ENCODE measurements around the gene SNTG2. TPM values are rescaled to one million over a fixed set of nuclear protein-coding genes. Genes with fewer than 3 reads are reported as not detected.

The SNTG2 gene
- total and polyA plus RNA-seq, 10 of the 15 experiments (the other 5 are each of a cell fraction or from before 2014, with no cell fraction given) = not detected

GRCh38 chr2:916935-917334 is 33.7 kb upstream of the SNTG2 start:
- 62% methylated on average over 7 of the region's 7 CpGs for WGBS (ENCODE audit: insufficient coverage, insufficient replicate concordance, low lambda C conversion rate, missing lambda C conversion rate)
- Histone ChIP-seq H3K4me3 (no peak overlapping the region), H3K4me2 (ENCODE audit: control insufficient read depth, insufficient read depth) (no peak overlapping the region), H4K20me1 (ENCODE audit: control insufficient read depth, insufficient read depth) (no peaks in the 10 kb centered on the region), H3K79me2 (ENCODE audit: control insufficient read depth, insufficient read depth, low read length) (no peaks in the 10 kb centered on the region), H2AFZ (ENCODE audit: control insufficient read depth, low read depth, low read length) (no peak overlapping the region), H3K36me3 (ENCODE audit: control insufficient read depth in 2 of 2, insufficient read depth in 2 of 2, low read length in 1 of 2) (no peaks in the 10 kb centered on the region), H3K27me3 (replicated peaks in 1 of 2; ENCODE audit: control insufficient read depth in 2 of 2, insufficient read depth in 2 of 2, low read length in 1 of 2) (no peaks in the 10 kb centered on the region), H3K9ac (ENCODE audit: control insufficient read depth, insufficient read depth, low read length) (no peak overlapping the region), H3K27ac (ENCODE audit: control insufficient read depth, insufficient read depth) (no peak overlapping the region), H3K4me1 (ENCODE audit: control insufficient read depth, insufficient read depth, low read length) (no peaks in the 10 kb centered on the region), H3K9me3 (replicated peaks; ENCODE audit: control insufficient read depth, insufficient read depth, low read length) (no peaks in the 10 kb centered on the region)
- POLR2A ChIA-PET = no interaction called here
- FAIRE-seq (no peak), ATAC-seq (no peak), DNase-seq (ENCODE audit: low read depth, low spot score) (no peak)
- intact Hi-C loops (cut with micrococcal nuclease; ENCODE audit: unreplicated experiment) = no loop called here
- SMC1A ChIA-PET (ENCODE audit: uncharacterized antibody, unreplicated experiment) = no interaction called here
- in situ Hi-C loops (cut with MboI) = no loop called here
- TF ChIP-seq MYB (IDR thresholded peaks at IDR 0.05; ENCODE audit: borderline replicate concordance, low read depth, low read length) (no peak), MEF2B (IDR thresholded peaks at IDR 0.05; ENCODE audit: partially characterized antibody, poor library complexity, severe bottlenecking) (no peak), NR2F1 (conservative IDR thresholded peaks at IDR 0.05) (no peak), ATF2 (IDR thresholded peaks at IDR 0.05; ENCODE audit: low read length) (no peak), GABPA (IDR thresholded peaks at IDR 0.05; ENCODE audit: low read depth) (no peak), HDAC6 (IDR thresholded peaks at IDR 0.05; ENCODE audit: unreplicated experiment) (no peak), CBX5 (IDR thresholded peaks at IDR 0.05; ENCODE audit: low read depth) (no peak), CBFB (IDR thresholded peaks at IDR 0.05; ENCODE audit: low read depth) (no peak), TBL1XR1 (IDR thresholded peaks at IDR 0.05; ENCODE audit: low read depth, low read length) (no peak), KDM1A (IDR thresholded peaks at IDR 0.05; ENCODE audit: borderline replicate concordance) (no peak), IKZF1 (conservative IDR thresholded peaks at IDR 0.05) (no peak), LARP7 (IDR thresholded peaks at IDR 0.05) (no peak), HDAC2 (IDR thresholded peaks at IDR 0.05) (no peak), TCF7 (IDR thresholded peaks at IDR 0.05; ENCODE audit: borderline replicate concordance) (no peak), CHD2 (IDR thresholded peaks at IDR 0.05; ENCODE audit: borderline replicate concordance, low read depth, low read length) (no peak), KLF5 (IDR thresholded peaks at IDR 0.05; ENCODE audit: partially characterized antibody) (no peak), ZZZ3 (IDR thresholded peaks at IDR 0.05; ENCODE audit: control insufficient read depth, insufficient read length, low read depth) (no peak), MTA3 (IDR thresholded peaks at IDR 0.05; ENCODE audit: borderline replicate concordance, low read length) (no peak), TARDBP (IDR thresholded peaks at IDR 0.05; ENCODE audit: borderline replicate concordance) (no peak)
- CTCF ChIA-PET = no interaction called here
- RAD21 ChIA-PET (ENCODE audit: unreplicated experiment) = no interaction called here
- BruUV-seq (replicated peaks) = no TSS peak
